HL-60 (cell line): ENCODE data around the gene CEP78.
"Not testable (repeated sequence)": the region's sequence is repeated elsewhere in the genome, so short reads cannot be mapped to it uniquely, and the experiment has no call there.

Experiments used
- DNase-seq, 2 experiments: peaks; one replicate each; pipeline ENCODE4 v3.0.0-alpha.2; 2010 to 2020; ENCODE audit warnings: low read depth in 1 of 2, low spot score in 1 of 2
- H3K27ac ChIP-seq: fragments of 250-450 bp; sonication (Bioruptor Pico); replicated peaks from 2 replicates; pipeline ENCODE4 v1.5.1; 2020; ENCODE audit warnings: mild to moderate bottlenecking, moderate library complexity
- H3K27me3 ChIP-seq: fragments of 250-450 bp; sonication (Bioruptor Pico); 2 replicates; pipeline ENCODE4 v1.5.1; 2021; ENCODE audit warnings: mild to moderate bottlenecking, moderate library complexity; ENCODE audit not compliant: insufficient read depth, poor library complexity, severe bottlenecking
- H3K4me3 ChIP-seq: replicated peaks from 2 replicates; pipeline ENCODE4 v1.5.1; 2011; ENCODE audit warnings: mild to moderate bottlenecking, control low read depth, low read length; ENCODE audit not compliant: insufficient read depth
- CTCF ChIP-seq: IDR thresholded peaks from one replicate; pipeline ENCODE4 v1.5.1; 2011; ENCODE audit warnings: low read length, control low read depth, inconsistent platforms; ENCODE audit not compliant: insufficient read depth
- GABPA ChIP-seq: IDR thresholded peaks from 2 replicates; pipeline ENCODE4 v1.6.1; 2012; ENCODE audit warnings: low read depth
- POLR2AphosphoS5 ChIP-seq: IDR thresholded peaks from 2 replicates; pipeline ENCODE4 v1.6.1; 2012; ENCODE audit warnings: low read depth
- REST ChIP-seq: IDR thresholded peaks from 2 replicates; pipeline ENCODE4 v1.6.1; 2012; ENCODE audit warnings: low read depth; ENCODE audit not compliant: insufficient replicate concordance
- SPI1 ChIP-seq: IDR thresholded peaks from 2 replicates; pipeline ENCODE4 v1.6.1; 2012; ENCODE audit warnings: low read depth, mild to moderate bottlenecking, borderline replicate concordance

The CEP78 gene

GRCh38 chr9:78230761-78231160, 5.1 kb upstream of the CEP78 start:
- H3K27me3 ChIP-seq, result no peaks in the 10 kb centered on the region
- DNase-seq, result no peak
- H3K27ac ChIP-seq, result no peak overlapping the region
- H3K4me3 ChIP-seq, result no peak overlapping the region
- TF ChIP-seq GABPA, result no peak
- no peak for TF ChIP-seq POLR2AphosphoS5
- no peak for TF ChIP-seq CTCF
- no peak for TF ChIP-seq SPI1
- TF ChIP-seq REST, result no peak

- H3K27ac ChIP-seq, H3K27me3 ChIP-seq, H3K4me3 ChIP-seq, DNase-seq: not testable (repeated sequence)
Observed at GRCh38 chr9:78232471-78232870, 3.4 kb upstream of the CEP78 start.

GRCh38 chr9:78234810-78235209, 1.1 kb upstream of the CEP78 start:
- TF ChIP-seq SPI1 (no peak), REST (no peak), POLR2AphosphoS5 (no peak), GABPA (no peak), CTCF (no peak)
- H3K4me3 ChIP-seq, result peak overlapping the region; percentile 86; the same call in 1 of the 2 replicates
- no peak overlapping the region for H3K27ac ChIP-seq
- H3K27me3 ChIP-seq, result no peaks in the 10 kb centered on the region
- DNase-seq, result no peak

- H3K4me3 ChIP-seq, result peak overlapping the region; percentile 86
- no peak for DNase-seq
- TF ChIP-seq REST, result no peak
- no peak for TF ChIP-seq POLR2AphosphoS5
- H3K27me3 ChIP-seq, result no peaks in the 10 kb centered on the region
- peak overlapping the region; percentile 72 for H3K27ac ChIP-seq
Observed at GRCh38 chr9:78235256-78235761, 566 bp upstream of the CEP78 start.
